Natural killer cell (primary cell): ENCODE results near the gene PRSS36. TPM values are rescaled to one million over a fixed set of nuclear protein-coding genes. Genes with fewer than 3 reads are reported as not detected.

ENCODE experiments used
- ATAC-seq, 3 donors: fragments of 150-1000 bp in 2 of 3; fragments of 200-7000 bp in 1 of 3; cut with Tn5 transposase; 1 replicate in 1 of 3; 2 replicates in 2 of 3; pipeline ENCODE4 v1.10.0; 2021; ENCODE audit warnings: mild to moderate bottlenecking in 2 of 3, moderate library complexity in 2 of 3
- DNase-seq, 2 donors: peaks; one replicate each; pipeline versions ENCODE4 v3.0.0 to v3.0.0-alpha.2; 2013 to 2021; ENCODE audit warnings: mixed read lengths in 1 of 2
- H3K27ac ChIP-seq: one replicate; pipeline ENCODE4 v1.5.1; 2013; ENCODE audit warnings: mild to moderate bottlenecking, low read length
- H3K27me3 ChIP-seq: one replicate; pipeline ENCODE4 v1.6.1; 2013; ENCODE audit warnings: low read length; ENCODE audit not compliant: control insufficient read depth, insufficient read depth
- H3K36me3 ChIP-seq: one replicate; pipeline ENCODE4 v1.6.1; 2013; ENCODE audit warnings: low read length; ENCODE audit not compliant: control insufficient read depth, insufficient read depth
- H3K4me1 ChIP-seq: one replicate; pipeline ENCODE4 v1.6.1; 2013; ENCODE audit warnings: low read length; ENCODE audit not compliant: control insufficient read depth, insufficient read depth
- H3K4me3 ChIP-seq: one replicate; pipeline ENCODE4 v1.5.1; 2013; ENCODE audit warnings: low read length
- H3K9me3 ChIP-seq: one replicate; pipeline ENCODE4 v1.6.1; 2013; ENCODE audit warnings: low read length; ENCODE audit not compliant: control insufficient read depth, insufficient read depth
- H3K27ac Mint-ChIP-seq, 2 donors: one replicate each; pipeline ENCODE4 v1.8.0; 2022; ENCODE audit warnings: mild to moderate bottlenecking in 2 of 2, mixed read lengths in 2 of 2, moderate library complexity in 1 of 2
- H3K27me3 Mint-ChIP-seq, 2 donors: one replicate each; pipeline ENCODE4 v1.8.0; 2022; ENCODE audit warnings: low read depth in 2 of 2, mixed read lengths in 2 of 2
- H3K36me3 Mint-ChIP-seq: one replicate; pipeline ENCODE4 v1.8.0; 2022; ENCODE audit warnings: mixed read lengths
- H3K4me1 Mint-ChIP-seq, 2 donors: one replicate each; pipeline ENCODE4 v1.8.0; 2022; ENCODE audit warnings: mixed read lengths in 2 of 2
- H3K4me3 Mint-ChIP-seq: one replicate; pipeline ENCODE4 v1.8.0; 2022; ENCODE audit warnings: mild to moderate bottlenecking, moderate library complexity, mixed read lengths
- H3K9me3 Mint-ChIP-seq, 2 donors: one replicate each; pipeline ENCODE4 v1.8.0; 2022; ENCODE audit warnings: mixed read lengths in 2 of 2
- CTCF ChIP-seq: fragments of 200-600 bp; IDR thresholded peaks from one replicate; pipeline ENCODE4 v1.8.0; 2022; ENCODE audit warnings: antibody characterized with exemption
- WGBS: methylation state at CpG from one replicate; pipeline ENCODE4 v1.1.7; 2013; ENCODE audit warnings: missing lambda C conversion rate; ENCODE audit not compliant: insufficient coverage; 5-methylcytosine and 5-hydroxymethylcytosine counted together
- intact Hi-C: fragments of 100-400 bp; cut with micrococcal nuclease; formaldehyde crosslinking; loops from one replicate; pipeline ENCODE4 v1.14.2; 2022
- total RNA-seq, 4 donors: library from RNA; stranded (reverse); fragments of 120-200 nt in 1 of 4; gene quantifications; one replicate each; pipeline versions ENCODE4 v1.2.3 to v1.2.4, GENCODE V29; 2013 to 2022

PRSS36 gene
- total RNA-seq, 3 donors from 2014 or later (not counting 1 experiment from before 2014, with no cell fraction given): 2.1 to 3.5 (median 2.3) TPM

- WGBS: 92% methylated on average over 5 of the region's 6 CpGs
- Mint-ChIP-seq H3K36me3 (no peaks in the 10 kb centered on the region), H3K27ac (no peak overlapping the region), H3K27me3 (no peaks in the 10 kb centered on the region), H3K4me3 (no peak overlapping the region), H3K4me1 (no peaks in the 10 kb centered on the region), H3K9me3 (no peaks in the 10 kb centered on the region)
- Histone ChIP-seq H3K4me3 (no peak overlapping the region), H3K9me3 (no peaks in the 10 kb centered on the region), H3K27me3 (no peaks in the 10 kb centered on the region), H3K4me1 (peaks cover 8% of the 10 kb centered on the region), H3K27ac (no peak overlapping the region), H3K36me3 (peaks cover 11% of the 10 kb centered on the region)
- DNase-seq: no peak
- no peak for ATAC-seq
- TF ChIP-seq CTCF: no peak
- intact Hi-C loops: no loop called here
Measured at GRCh38 chr16:31136287-31136662, 13.6 kb downstream of the PRSS36 start.

GRCh38 chr16:31135535-31136286 lies 14.2 kb downstream of the PRSS36 start, which contains the start of gene PRSS8:
Gene PRSS8, minus strand, starts transcription at chr16:31135727. Its CDS starts 229 bp downstream, at chr16:31135498.
- no peak within 1 kb of the TSS for H3K4me3 Mint-ChIP-seq
- no peaks in the 10 kb centered on the region for H3K36me3 Mint-ChIP-seq
- intact Hi-C loops: no loop called here
- no peak within 1 kb of the TSS for H3K27ac Mint-ChIP-seq
- Histone ChIP-seq H3K4me3 (no peak within 1 kb of the TSS), H3K27ac (no peak within 1 kb of the TSS), H3K4me1 (peaks cover 8% of the 10 kb centered on the region), H3K36me3 (peaks cover 16% of the 10 kb centered on the region), H3K9me3 (no peaks in the 10 kb centered on the region), H3K27me3 (no peaks in the 10 kb centered on the region)
- WGBS: 92% methylated on average over 22 of the region's 22 CpGs
- ATAC-seq: no peak
- no peaks in the 10 kb centered on the region for H3K9me3 Mint-ChIP-seq
- H3K4me1 Mint-ChIP-seq: no peaks in the 10 kb centered on the region
- TF ChIP-seq CTCF: no peak
- DNase-seq: no peak
- no peaks in the 10 kb centered on the region for H3K27me3 Mint-ChIP-seq

GRCh38 chr16:31134625-31135534 lies 15.0 kb downstream of the PRSS36 start:
- intact Hi-C loops: no loop called here
- H3K4me3 Mint-ChIP-seq: no peak overlapping the region
- peaks cover 16% of the 10 kb centered on the region for H3K4me1 ChIP-seq
- H3K36me3 Mint-ChIP-seq: no peaks in the 10 kb centered on the region
- no peaks in the 10 kb centered on the region for H3K27me3 ChIP-seq
- no peak overlapping the region for H3K27ac Mint-ChIP-seq
- TF ChIP-seq CTCF: no peak
- no peaks in the 10 kb centered on the region for H3K9me3 Mint-ChIP-seq
- H3K27me3 Mint-ChIP-seq: no peaks in the 10 kb centered on the region
- peaks cover 24% of the 10 kb centered on the region for H3K36me3 ChIP-seq
- ATAC-seq (no peak), DNase-seq (no peak)
- H3K9me3 ChIP-seq: no peaks in the 10 kb centered on the region
- 84% methylated on average over 15 of the region's 18 CpGs for WGBS
- no peak overlapping the region for H3K4me3 ChIP-seq
- H3K27ac ChIP-seq: no peak overlapping the region
- no peaks in the 10 kb centered on the region for H3K4me1 Mint-ChIP-seq
